Erythroblast (primary cell): ENCODE results near the gene FRMD5.
"Not testable (repeated sequence)": the region's sequence is repeated elsewhere in the genome, so short reads cannot be mapped to it uniquely, and the experiment has no call there.

Experiments used
- DNase-seq, 2 experiments: peaks; one replicate each; lab custom pipeline; 2025; lab: John Stamatoyannopoulos, UW
- GATA1 ChIP-seq: IDR thresholded peaks from 2 replicates; pipeline ENCODE4 v1.6.1; 2011; ENCODE audit warnings: low read depth, mild to moderate bottlenecking, control low read depth, low read length, moderate library complexity
- POLR2A ChIP-seq: IDR thresholded peaks from 2 replicates; pipeline ENCODE4 v1.6.1; 2011; ENCODE audit warnings: mild to moderate bottlenecking, low read length

Gene FRMD5

GRCh38 chr15:43876872-43877271 is 318.2 kb downstream of the FRMD5 start:
- no peak for TF ChIP-seq POLR2A
- DNase-seq: no peak

DNA sequence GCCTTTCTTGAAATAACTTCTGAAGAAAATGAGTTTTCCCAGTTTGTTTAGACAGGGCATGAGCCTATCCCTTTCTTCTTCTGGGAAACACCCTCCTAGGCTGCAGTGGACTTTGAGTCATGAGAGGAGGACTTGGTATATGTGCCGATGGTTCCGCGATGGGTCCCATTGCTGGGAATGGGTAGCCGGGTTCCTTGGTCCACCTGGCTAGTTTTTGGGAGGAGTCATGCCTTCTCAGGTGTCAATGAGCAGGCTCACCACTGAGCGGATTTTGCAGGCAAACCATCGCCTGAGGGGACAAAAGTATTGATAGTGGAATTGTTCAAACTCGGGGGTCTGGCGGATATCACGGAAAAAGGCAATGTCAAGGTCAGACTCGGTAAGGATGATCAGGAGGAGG is 321.4 kb downstream of the FRMD5 start:
- DNase-seq: no peak
- TF ChIP-seq POLR2A: no peak
- TF ChIP-seq GATA1: no peak

- DNase-seq: peak; percentile 50 to 62
- TF ChIP-seq GATA1 (no peak), POLR2A (no peak)
These were observed 322.6 kb downstream of the FRMD5 start for GRCh38 chr15:43872416-43873020.

- DNase-seq: no peak
- TF ChIP-seq GATA1: no peak
- no peak for TF ChIP-seq POLR2A
These were observed 323.2 kb downstream of the FRMD5 start for GRCh38 chr15:43871835-43872234.

- TF ChIP-seq POLR2A (no peak), GATA1 (no peak)
- no peak for DNase-seq
These were observed 326.7 kb downstream of the FRMD5 start for GRCh38 chr15:43868406-43868805.

- TF ChIP-seq POLR2A (no peak), GATA1 (no peak)
- DNase-seq: no peak
These were observed 328.0 kb downstream of the FRMD5 start for GRCh38 chr15:43867096-43867495.

DNA sequence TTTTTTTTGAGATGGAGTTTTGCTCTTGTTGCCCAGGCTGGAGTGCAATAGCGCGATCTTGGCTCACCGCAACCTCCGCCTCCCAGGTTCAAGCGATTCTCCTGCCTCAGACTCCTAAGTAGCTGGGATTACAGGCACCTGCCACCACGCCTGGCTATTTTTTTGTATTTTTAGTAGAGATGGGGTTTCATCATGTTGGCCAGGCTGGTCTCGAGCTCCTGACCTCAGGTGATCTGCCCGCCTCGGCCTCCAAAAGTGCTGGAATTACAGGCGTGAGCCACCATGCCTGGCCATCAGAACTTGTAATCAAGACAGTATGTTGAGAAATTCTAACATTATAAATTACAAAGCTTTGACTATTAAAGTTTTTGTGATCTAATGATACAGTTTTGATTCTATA is 328.4 kb downstream of the FRMD5 start:
- DNase-seq: not testable (repeated sequence)

GRCh38 chr15:43859546-43859945 is 335.5 kb downstream of the FRMD5 start:
- no peak for DNase-seq
- TF ChIP-seq GATA1 (no peak), POLR2A (no peak)

DNA sequence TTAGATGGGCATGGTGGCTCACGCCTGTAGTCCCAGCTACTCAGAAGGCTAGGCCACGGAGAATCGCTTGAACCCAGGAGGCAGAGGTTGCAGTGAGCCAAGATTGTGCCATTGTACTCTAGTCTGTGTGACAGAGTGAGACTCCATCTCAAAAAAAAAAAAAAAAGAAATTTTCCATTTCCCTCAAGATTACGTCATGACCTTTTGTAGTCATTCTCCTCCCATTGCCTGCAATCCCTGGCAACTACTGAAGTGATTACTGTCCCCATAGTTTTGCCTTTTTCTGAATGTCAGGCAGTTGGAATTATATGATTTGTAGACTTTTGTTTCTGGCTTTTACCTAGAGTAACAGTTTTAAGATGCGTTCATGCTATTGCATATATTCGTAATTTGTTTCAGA is 340.3 kb downstream of the FRMD5 start:
- no peak for DNase-seq
- TF ChIP-seq GATA1 (no peak), POLR2A (no peak)

- TF ChIP-seq POLR2A (no peak), GATA1 (no peak)
- DNase-seq: no peak
These were observed 342.5 kb downstream of the FRMD5 start for GRCh38 chr15:43852607-43853006.

- TF ChIP-seq GATA1: no peak
- TF ChIP-seq POLR2A: no peak
- DNase-seq: peak in 1 of 2 experiments; percentile 7
These were observed 343.8 kb downstream of the FRMD5 start for GRCh38 chr15:43851251-43851650.

DNA sequence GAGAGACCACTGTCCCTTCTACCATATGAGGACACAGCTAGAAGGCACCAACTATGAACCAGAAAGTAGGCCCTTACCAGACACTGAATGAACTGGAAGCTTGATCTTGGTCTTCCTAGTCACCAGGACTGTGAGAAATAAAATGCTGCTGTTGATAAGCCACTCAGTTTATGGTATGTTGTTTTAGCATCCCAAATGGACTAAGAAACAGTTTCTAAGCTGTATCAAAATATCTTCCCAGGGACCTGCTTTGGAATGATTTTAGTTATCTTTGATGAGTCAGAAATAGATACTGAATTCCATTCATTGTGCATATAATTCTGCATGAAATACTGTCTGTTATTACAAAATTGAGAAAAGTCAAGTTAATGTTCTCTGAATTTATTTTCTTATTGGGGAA is 349.6 kb downstream of the FRMD5 start:
- TF ChIP-seq GATA1 (no peak), POLR2A (no peak)
- no peak for DNase-seq

GRCh38 chr15:43832485-43832884 is 362.6 kb downstream of the FRMD5 start:
- DNase-seq: not testable (repeated sequence)

GRCh38 chr15:43831519-43832052 is 363.5 kb downstream of the FRMD5 start:
- not testable (repeated sequence) for DNase-seq

GRCh38 chr15:43830691-43831275 is 364.3 kb downstream of the FRMD5 start:
- not testable (repeated sequence) for DNase-seq

DNA sequence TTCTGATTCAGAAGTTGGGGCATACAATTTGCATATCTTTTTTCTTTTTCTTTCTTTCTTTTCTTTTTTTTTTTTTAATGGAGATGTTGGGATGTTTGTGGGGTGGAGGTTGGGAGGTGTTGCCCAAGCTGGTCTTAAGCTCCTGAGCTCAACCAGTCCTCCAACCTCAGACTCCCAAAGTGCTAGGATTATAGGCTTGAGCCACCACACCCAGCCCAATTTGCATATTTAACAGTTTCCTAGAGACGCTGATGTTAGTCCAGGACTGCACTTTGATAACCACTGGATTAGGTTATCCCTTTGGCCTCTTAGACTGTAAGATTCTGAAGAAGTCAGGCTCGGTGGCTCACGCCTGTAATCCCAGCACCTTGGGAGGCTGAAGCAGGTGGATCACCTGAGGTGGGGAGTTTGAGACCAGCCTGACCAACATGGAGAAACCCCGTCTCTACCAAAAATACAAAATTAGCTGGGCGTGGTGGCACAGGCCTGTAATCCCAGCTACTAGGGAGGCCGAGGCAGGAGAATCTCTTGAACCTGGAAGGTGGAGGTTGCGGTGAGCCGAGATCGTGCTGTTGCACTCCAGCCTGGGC is 365.0 kb downstream of the FRMD5 start:
- DNase-seq: not testable (repeated sequence)
